ENCODE measurements around the gene IFRD2.
"Not testable (repeated sequence)": the region's sequence is repeated elsewhere in the genome, so short reads cannot be mapped to it uniquely, and the experiment has no call there.

Gene IFRD2

GRCh38 chr3:50264964-50265485 lies 27.2 kb downstream of the IFRD2 start:
- DNase-seq = no peak

- peak; percentile 13 for DNase-seq
Measured at GRCh38 chr3:50264383-50264963, 27.8 kb downstream of the IFRD2 start.

DNA sequence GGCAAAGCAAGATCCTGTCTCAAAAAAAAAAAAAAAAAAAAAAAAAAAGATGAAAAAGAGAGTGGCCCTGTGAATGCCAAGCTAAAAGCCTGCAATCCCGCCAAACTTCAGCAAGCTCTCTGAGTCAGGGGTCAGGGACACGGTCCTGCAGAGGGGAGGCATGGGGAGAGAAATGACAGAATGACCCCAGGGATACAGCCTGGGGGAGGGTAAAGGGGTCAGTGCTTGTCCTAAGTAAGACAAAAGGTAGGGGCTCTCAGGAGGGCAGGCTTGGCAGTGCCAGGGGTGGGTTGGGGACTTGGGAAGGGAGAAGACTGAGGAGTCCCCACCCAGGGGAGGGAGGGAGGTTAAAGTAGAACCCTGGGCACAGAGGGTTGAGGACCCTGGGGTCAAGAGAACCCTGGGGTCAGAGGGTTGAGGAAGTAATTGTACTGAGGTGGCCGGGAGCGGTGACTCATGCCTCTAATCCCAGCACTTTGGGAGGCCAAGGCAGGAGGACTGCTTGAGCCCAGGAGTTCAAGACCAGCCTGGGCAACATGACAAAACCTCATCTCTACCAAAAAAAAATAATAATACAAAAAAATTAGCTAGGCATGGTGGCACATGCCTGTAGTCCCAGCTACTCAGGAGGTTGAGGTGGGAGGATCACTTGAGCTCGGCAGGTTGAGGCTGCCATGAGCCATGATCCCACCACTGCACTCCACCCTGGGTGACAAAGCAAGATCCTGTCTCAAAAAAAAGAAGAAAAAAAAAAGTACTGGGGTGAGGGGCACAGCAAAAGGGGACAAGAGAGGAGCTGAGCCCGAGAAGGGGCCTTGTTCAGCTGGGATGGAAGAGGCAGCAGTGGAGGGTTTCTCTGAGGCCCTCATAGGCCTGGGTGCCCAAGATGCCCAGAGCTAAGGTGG lies 28.5 kb downstream of the IFRD2 start:
- DNase-seq = no peak

- DNase-seq = no peak
Measured at GRCh38 chr3:50262778-50263177, 29.5 kb downstream of the IFRD2 start.

DNA sequence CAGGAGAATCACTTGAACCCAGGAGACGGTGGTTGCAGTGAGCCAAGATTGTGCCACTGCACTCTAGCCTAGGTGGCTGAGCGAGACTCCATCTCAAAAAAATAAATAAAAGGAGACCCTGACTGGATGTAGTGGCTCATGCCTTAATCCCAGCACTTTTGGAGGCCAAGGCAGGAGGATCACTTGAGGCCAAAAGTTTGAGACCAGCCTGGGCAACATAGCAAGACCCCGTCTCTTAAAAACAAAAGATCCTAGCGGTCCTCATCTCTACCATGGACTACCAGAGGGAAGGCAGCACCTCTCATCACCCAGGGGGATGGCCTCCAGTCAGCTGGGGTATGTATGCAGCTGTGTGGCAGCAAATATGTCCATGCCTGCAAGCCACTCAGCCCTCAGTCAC lies 30.0 kb downstream of the IFRD2 start:
- DNase-seq = not testable (repeated sequence)

- no peak for DNase-seq
Measured at GRCh38 chr3:50261505-50261904, 30.7 kb downstream of the IFRD2 start.

- no peak for DNase-seq
Measured at GRCh38 chr3:50260942-50261441, 31.2 kb downstream of the IFRD2 start.

DNA sequence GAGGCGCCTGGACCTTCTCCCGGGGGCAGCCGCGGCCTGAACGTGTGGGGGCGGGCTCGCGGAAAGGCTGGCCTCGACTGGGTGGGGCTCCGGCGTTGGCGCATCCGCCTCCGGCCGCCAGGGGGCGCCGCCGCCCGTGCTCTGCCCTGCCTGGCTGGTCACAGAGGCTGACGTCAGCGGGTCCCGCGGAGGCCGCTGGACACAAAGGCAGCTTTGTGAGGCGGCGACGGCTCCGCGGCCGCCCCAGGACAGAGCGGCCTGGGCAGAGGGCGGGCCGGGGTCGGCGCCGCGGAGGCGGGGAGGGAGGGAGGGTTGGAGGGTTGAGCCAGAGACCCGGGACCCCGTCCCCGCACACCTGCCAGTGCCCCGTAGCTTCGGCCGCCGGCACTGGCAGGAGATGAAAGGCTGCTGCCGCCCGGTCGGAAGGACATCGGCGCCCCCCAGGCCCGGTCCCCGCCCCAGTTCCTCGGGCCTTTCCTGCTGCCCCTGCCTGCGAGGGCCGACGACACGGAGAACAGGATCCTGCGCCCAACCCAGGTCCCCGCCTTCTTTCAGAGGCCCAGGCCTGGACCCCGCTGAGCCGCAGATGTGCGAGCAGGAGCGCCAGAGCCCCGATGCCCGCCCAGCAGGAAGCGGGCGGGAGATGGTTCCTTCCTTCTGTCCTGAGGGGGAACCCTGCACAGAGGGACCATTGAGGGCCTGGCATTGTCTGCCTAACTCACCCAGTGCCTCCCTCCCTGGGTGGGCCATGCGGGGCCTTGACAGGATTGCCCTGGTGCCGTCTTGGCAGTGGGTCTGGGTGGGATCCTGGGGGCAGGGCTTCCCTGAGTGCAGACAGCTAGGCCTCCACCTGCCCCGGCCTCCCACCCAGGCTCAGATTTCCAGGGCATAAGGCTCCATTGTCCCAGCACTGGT lies 31.9 kb downstream of the IFRD2 start:
- DNase-seq = peak; percentile 80

DNA sequence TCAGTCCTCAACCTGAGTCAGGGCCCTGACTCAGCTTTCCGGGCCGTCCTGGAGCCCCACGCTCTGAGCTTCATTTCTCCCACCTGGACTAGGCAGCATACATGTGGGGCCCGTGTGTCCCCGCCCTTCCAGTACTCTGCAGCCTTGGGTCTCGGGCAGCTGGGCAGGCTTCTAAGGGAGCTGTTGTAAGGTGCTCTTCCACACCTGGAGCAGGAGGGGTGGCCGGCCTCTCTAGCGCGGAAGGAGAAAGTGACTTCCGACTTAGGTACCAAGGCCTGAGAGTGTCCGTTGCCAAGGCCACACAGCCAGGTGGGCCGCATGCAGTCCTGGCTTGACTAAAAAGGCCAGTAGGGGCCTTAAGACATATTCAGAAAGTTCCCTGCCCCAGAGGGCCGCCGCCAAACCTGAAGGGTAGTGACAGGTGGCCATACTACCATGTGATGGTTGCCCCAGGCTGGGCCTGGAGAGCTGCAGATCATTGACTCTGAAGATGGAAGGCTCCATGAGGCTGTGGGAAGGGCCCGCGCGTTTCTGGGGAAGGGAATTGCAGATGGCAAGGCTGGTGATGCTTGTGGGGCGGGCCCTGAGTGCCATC lies 32.7 kb downstream of the IFRD2 start:
- no peak for DNase-seq

DNA sequence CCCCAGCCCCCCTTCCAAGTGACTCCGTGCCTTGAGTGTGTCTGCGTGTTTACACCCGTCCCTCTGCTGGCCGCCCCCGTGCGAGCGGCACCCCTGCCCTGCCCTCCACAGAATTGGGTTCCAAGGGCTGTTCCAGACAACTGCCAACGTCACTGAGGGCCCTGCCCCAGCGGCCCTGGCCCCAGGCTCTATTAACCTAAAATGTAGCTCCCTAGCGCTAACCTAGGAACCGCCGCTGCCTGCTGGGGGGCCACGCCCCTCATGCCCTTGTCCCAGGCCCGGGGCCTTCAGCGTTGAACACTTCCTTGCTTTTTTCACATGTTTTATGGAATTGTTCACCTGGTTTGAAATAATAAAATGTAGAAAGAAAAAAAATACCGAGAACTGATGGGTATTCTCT lies 33.2 kb downstream of the IFRD2 start:
- no peak for DNase-seq

DNA sequence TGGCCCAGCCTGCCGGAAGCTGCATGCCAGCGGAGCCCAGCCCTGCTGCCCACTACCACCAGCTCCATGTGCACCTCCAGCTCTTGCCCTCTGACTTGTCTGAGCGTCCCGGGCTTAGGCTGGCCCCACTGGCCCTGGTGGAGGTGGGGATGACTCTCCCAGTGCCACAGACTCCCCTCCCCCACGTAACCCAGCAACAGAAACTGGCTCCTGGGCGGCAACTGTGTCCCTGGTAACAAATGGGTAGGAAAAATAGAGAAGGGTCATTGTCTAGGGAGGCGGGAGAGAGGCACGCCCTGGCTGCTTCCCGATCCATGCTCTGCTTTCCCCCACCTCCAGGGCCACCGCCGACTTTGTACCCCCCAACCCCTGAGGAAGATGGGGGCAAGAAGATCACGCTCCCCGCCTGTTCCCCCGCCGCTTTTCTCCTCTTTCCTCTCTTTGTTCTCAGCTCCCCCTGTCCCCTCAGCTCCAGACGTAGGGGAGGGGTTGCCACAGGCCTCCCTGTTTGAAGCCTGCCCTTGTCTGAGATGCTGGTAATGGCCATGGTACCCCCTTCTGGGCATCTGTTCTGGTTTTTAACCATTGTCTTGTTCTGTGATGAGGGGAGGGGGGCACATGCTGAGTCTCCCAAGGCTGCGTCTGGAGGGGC lies 34.1 kb downstream of the IFRD2 start:
- DNase-seq = no peak

GRCh38 chr3:50256978-50257890 lies 35.0 kb downstream of the IFRD2 start:
- peak; percentile 16 for DNase-seq

DNA sequence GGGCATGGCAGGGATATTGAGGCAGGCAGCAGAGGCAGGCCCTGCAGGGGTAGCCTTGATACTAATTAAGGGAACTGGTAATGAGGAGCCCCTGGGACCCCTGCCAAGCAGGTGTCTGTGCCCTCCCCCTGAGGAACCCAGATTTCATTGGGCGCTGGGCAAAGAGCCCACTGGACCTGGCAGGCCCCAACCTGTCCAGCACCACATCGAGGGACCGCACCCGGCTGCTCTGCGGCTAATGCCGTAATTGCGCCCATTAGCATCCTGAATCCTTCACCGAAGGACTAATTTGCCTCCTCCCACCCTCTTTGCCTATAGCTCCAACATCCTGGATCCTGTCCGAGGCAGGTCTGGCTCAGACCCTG lies 37.0 kb downstream of the IFRD2 start:
- no peak for DNase-seq

DNA sequence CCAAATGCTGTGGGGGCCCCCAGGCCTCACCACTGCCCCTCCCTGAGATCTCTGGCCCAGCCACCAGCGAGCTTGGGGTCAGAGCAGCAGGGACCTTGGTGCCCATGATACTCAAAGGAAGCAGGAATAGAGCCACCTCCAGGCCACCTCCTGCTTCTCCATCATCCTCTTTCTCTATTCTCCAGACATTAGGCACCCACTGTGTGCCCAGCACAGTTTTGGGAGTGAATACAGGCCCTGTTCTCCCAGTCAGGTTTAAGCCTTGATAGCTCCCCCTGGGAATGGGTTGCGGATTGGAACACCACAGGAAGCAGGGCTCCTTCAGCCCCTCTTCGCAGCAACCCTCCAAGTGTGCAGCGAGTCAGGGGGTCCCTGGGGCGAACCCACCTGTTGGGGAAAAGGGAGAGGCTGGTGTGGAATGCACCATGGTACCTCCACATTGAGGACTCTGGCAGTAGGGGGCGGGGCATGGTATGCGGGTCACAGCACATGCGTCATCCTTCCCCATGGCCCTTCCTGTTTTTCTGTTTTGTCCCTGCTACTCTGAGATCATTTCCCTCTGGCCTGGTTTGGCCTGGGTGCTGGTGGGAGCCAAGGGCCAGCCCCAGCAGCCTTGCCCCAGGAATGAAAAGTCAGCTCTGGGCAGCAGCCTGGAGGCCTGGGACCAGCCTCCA lies 37.5 kb downstream of the IFRD2 start:
- no peak for DNase-seq

DNA sequence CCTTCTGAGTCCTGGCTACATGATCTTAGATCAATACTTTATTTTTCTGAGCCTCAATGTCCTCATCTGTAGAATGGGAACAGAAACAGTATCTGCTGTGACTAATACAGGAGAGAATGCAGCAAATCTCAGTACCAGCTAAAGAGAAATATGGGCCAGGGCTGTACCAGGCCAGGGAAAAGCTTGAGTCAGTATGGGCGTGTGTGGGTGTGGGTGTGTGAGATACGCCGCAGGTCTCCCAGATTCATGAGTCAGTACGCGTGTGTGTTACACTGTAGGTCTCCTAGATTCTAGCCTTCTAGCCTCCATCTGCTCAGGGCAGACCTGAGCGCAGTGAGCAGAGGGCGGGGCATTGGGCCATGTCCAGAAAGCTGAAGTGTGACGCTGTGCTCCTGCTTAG lies 41.0 kb downstream of the IFRD2 start:
- DNase-seq = no peak

DNA sequence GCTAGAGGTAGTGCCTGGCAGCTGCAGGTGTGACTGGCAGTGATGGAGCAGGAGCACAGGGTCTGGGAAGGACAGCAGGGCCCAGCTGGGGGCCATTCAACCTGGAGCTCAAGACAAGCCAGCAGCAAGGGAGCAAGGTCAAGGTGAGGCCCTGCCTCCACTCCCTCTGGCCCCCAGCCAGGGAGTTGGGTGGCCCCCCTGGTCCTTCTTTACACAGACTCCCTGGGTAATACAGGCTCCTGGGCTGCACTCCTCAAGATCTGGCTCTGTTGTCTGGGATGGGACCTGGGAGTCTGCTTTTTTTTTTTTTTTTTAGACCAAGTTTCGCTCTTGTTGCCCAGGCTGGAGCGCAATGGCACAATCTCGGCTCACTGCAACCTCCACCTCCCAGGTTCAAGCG lies 41.7 kb downstream of the IFRD2 start:
- DNase-seq = no peak

DNA sequence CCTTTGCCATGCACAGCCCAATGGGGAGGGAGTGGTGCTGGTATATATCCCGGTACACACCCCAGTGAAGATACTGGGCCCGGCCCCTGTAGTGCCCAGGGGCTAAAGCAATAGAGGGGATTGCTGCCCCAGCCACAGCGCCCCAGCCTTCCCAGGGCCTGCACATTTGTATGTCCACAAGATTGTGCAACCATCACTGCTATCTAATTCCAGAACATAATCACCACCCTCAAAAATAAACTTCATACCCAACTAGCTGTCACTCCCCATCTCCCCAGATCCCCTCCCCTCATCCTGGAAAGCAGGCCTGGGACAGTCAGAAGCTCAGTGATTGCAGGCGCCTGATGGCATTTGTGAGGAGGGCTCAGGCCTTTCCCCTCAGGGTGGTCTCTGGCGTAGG lies 42.8 kb downstream of the IFRD2 start:
- no peak for DNase-seq

- no peak for DNase-seq
Measured at GRCh38 chr3:50248387-50248786, 43.8 kb downstream of the IFRD2 start.

DNA sequence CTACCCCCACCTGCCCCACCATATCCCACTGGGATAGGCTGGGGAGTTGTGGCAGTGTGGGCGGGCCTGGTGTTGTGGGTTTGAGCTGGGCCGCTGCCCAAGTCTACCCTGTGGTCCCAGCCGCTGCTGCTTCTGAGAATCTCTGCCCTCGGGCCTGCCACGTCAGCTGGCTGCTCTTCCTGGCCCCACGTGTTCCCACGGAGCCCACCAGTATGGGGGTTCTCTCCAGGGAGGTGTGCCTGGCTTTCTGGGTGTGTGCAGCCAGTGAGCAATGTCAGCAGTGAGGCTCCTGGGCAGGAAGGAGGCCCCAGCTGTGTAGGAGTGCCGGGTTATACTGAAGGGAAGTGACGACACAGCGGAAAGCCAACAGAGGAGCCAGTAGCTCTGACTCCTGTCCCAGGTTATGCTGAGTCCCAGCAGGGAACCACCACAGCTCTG lies 45.7 kb downstream of the IFRD2 start:
- no peak for DNase-seq

- peak; percentile 91 for DNase-seq
Measured at GRCh38 chr3:50245831-50246516, 46.3 kb downstream of the IFRD2 start.

Data from NCI-H146 (cell line).